Peyer's patch (tissue), 4 donors: ENCODE data around the gene DDX46. TPM values are rescaled to one million over a fixed set of nuclear protein-coding genes. Genes with fewer than 3 reads are reported as not detected.
A peak's percentile ranks its signal among the peaks of the same experiment; 100 is the strongest.
"Not testable (repeated sequence)": the region's sequence is repeated elsewhere in the genome, so short reads cannot be mapped to it uniquely, and the experiment has no call there.

Experiments
- DNase-seq, 3 donors: peaks; one replicate each; pipeline ENCODE4 v3.0.0-alpha.2; 2017 to 2019
- H3K27ac ChIP-seq, 4 donors: fragments of 200-600 bp; sonication (generic); one replicate each; pipeline ENCODE4 v1.5.1; 2016 to 2019
- H3K27me3 ChIP-seq, 2 donors: fragments of 200-600 bp; sonication (generic); one replicate each; pipeline ENCODE4 v1.5.1; 2019
- H3K36me3 ChIP-seq, 3 donors: fragments of 200-600 bp; sonication (generic); one replicate each; pipeline ENCODE4 v1.5.1; 2016 to 2019
- H3K4me1 ChIP-seq, 4 donors: fragments of 200-600 bp; sonication (generic); one replicate each; pipeline ENCODE4 v1.5.1; 2016 to 2019
- H3K4me3 ChIP-seq, 4 donors: fragments of 200-600 bp; sonication (generic); 1 replicate in 3 of 4; 2 replicates in 1 of 4; pipeline ENCODE4 v1.5.1; 2016 to 2019; ENCODE audit warnings: mild to moderate bottlenecking in 1 of 4
- H3K9me3 ChIP-seq, 4 donors: fragments of 200-600 bp; sonication (generic); one replicate each; pipeline ENCODE4 v1.5.1; 2016 to 2019; ENCODE audit warnings: mild to moderate bottlenecking in 1 of 4
- POLR2A ChIP-seq, 2 donors: fragments of 450-650 bp; IDR thresholded peaks; one replicate each; pipeline ENCODE4 v1.5.1; 2017; ENCODE audit warnings: antibody characterized with exemption in 2 of 2, mild to moderate bottlenecking in 2 of 2, moderate library complexity in 2 of 2
- total RNA-seq, 4 donors: library from RNA; depleted of rRNA; stranded (reverse); fragments of >200 nt; gene quantifications; one replicate each; pipeline ENCODE4 v1.1.0, GENCODE V29; 2016
- TF ChIP-seq, protein P1 (sequence below), 6 experiments: fragments of 450-650 bp in 4 of 6; fragments of 200-600 bp in 2 of 6; sonication (generic) in 1 of 6; IDR thresholded peaks; one replicate each; pipeline ENCODE4 v1.5.1; 2017 to 2019; ENCODE audit warnings: antibody characterized with exemption in 6 of 6, mild to moderate bottlenecking in 3 of 6, moderate library complexity in 1 of 6

DDX46 gene
- total RNA-seq, 4 donors from 2014 or later = 27.0 to 59.4 (median 41.8) TPM

DNA sequence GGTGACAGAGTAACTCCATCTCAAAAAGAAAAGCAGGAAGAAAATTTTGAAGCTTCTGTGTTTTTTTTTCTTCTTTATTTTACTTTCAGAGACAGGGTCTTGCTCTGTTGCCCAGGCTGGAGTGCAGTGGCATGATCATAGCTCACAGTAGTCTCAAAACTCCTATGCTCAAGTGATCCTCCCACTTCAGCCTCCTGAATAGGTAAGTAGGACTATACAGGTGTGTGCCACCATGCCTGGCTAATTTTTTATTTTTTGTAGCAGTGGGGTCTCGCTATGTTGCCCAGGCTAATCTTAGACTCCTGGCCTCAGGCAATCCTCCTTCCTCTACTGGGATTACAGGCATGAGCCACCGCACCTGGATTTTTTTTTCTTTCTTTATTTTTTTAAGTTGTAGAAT is 77.0 kb downstream of the DDX46 start:
- TF ChIP-seq POLR2A (IDR thresholded peaks at IDR 0.05) = no peak
- TF ChIP-seq, protein P1, sequence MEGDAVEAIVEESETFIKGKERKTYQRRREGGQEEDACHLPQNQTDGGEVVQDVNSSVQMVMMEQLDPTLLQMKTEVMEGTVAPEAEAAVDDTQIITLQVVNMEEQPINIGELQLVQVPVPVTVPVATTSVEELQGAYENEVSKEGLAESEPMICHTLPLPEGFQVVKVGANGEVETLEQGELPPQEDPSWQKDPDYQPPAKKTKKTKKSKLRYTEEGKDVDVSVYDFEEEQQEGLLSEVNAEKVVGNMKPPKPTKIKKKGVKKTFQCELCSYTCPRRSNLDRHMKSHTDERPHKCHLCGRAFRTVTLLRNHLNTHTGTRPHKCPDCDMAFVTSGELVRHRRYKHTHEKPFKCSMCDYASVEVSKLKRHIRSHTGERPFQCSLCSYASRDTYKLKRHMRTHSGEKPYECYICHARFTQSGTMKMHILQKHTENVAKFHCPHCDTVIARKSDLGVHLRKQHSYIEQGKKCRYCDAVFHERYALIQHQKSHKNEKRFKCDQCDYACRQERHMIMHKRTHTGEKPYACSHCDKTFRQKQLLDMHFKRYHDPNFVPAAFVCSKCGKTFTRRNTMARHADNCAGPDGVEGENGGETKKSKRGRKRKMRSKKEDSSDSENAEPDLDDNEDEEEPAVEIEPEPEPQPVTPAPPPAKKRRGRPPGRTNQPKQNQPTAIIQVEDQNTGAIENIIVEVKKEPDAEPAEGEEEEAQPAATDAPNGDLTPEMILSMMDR (IDR thresholded peaks at IDR 0.05) = no peak
- H3K27ac ChIP-seq = no peak overlapping the region
- DNase-seq = no peak
- H3K4me1 ChIP-seq = peaks cover 0 to 7% (median 0%) of the 10 kb centered on the region in 4 donors
- no peak overlapping the region for H3K4me3 ChIP-seq
- peaks cover 0 to 17% (median 0%) of the 10 kb centered on the region in 3 donors for H3K36me3 ChIP-seq
- no peaks in the 10 kb centered on the region for H3K27me3 ChIP-seq
- no peaks in the 10 kb centered on the region for H3K9me3 ChIP-seq

DNA sequence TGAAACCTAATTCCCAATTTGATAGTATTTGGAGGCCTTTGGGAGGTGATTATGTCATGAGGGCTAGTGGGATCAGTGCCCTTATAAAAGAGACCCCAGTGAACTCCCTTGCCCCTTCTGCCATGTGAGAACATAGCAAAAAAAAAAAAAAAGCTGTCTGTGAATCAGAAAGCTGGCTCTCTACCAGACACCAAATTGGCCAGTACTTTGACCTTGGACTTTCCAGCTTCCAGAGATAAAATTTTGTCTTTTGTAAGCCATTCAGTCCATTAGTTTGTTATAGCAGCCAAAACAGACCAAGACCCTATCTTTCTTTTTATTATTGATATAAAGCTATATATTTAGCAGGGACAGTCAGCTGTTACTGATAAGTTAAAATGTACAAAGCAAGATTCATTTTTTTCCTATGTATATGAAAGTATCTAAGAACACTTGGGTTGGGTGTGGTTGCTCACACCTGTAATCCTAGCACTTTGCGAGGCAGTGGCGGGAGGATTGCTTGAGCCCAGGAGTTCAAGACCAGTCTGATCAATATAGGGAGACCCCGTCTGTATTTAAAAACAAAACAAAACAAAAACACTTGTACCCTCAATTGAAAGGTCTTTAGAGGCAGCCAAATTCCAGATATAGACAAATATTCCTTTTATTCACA is 79.1 kb downstream of the DDX46 start:
- Histone ChIP-seq H3K9me3 (no peaks in the 10 kb centered on the region), H3K4me3 (no peak overlapping the region), H3K4me1 (peaks cover 0 to 7% (median 0%) of the 10 kb centered on the region in 4 donors), H3K27me3 (no peaks in the 10 kb centered on the region), H3K36me3 (peaks cover 0 to 9% (median 0%) of the 10 kb centered on the region in 3 donors), H3K27ac (peak overlapping the region in 1 of 4 donors; percentile 13)
- DNase-seq = no peak
- TF ChIP-seq POLR2A (IDR thresholded peaks at IDR 0.05) = no peak
- TF ChIP-seq, protein P1 (IDR thresholded peaks at IDR 0.05) = no peak

DNA sequence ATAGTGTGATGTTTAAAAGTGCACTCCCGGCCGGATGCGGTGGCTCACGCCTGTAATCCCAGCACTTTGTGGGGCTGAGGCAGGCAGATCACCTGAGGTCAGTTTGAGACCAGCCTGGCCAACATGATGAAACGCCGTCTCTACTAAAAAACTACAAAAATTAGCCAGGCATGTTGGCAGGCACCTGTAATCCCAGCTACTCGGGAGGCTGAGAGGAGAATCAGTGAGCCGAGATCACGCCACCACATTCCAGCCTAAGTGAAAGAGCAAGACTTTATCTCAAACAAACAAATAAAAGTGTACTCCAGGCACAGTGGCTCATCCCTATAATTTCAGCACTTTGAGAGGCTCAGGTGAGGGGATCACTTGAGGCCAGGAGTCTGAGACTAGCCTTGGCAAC is 79.8 kb downstream of the DDX46 start:
- H3K27ac ChIP-seq = peak overlapping the region in 1 of 4 donors; percentile 13
- not testable (repeated sequence) for H3K27me3 ChIP-seq, H3K4me3 ChIP-seq, H3K9me3 ChIP-seq, DNase-seq, H3K4me1 ChIP-seq, H3K36me3 ChIP-seq

GRCh38 chr5:134840811-134841210 is 82.2 kb downstream of the DDX46 start:
- Histone ChIP-seq H3K27ac (no peak overlapping the region), H3K4me1 (peaks cover 0 to 8% (median 6%) of the 10 kb centered on the region in 4 donors), H3K27me3 (no peaks in the 10 kb centered on the region), H3K9me3 (no peaks in the 10 kb centered on the region), H3K4me3 (no peak overlapping the region), H3K36me3 (peaks cover 0 to 5% (median 0%) of the 10 kb centered on the region in 3 donors)
- no peak for DNase-seq
- TF ChIP-seq, protein P1 (IDR thresholded peaks at IDR 0.05) = no peak
- TF ChIP-seq POLR2A (IDR thresholded peaks at IDR 0.05) = no peak

DNA sequence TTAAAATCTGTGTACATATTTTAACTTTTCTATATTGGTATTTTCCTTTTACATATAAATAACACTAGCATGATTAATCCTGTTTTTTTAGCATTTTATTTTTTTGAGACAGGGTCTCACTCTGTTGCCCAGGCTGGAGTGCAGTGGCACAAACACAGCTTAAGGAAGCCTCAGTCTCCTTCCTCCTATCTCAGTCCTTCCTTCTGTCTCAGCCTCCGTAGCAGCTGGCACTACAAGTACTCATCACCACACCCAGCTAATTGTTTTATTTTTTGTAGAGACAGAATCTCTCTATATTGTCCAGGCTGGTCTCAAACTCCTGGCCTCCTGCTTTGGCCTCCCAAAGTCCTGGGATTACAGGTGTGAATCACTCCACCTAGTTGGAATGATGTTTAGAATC is 85.7 kb downstream of the DDX46 start:
- peaks cover 0 to 10% (median 0%) of the 10 kb centered on the region in 3 donors for H3K36me3 ChIP-seq
- TF ChIP-seq, protein P1 (IDR thresholded peaks at IDR 0.05) = no peak
- no peak for TF ChIP-seq POLR2A (IDR thresholded peaks at IDR 0.05)
- no peak overlapping the region for H3K27ac ChIP-seq
- H3K27me3 ChIP-seq = no peaks in the 10 kb centered on the region
- no peak for DNase-seq
- no peak overlapping the region for H3K4me3 ChIP-seq
- H3K9me3 ChIP-seq = no peaks in the 10 kb centered on the region
- H3K4me1 ChIP-seq = peaks cover 0 to 27% (median 7%) of the 10 kb centered on the region in 4 donors

GRCh38 chr5:134845335-134845851 is 86.8 kb downstream of the DDX46 start:
- Histone ChIP-seq H3K36me3 (peaks cover 0 to 14% (median 0%) of the 10 kb centered on the region in 3 donors), H3K9me3 (no peaks in the 10 kb centered on the region), H3K4me3 (peak overlapping the region; percentile 89 to 93 (median 92)), H3K27ac (peak overlapping the region; percentile 94 to 99 (median 97)), H3K4me1 (peaks cover 0 to 39% (median 7%) of the 10 kb centered on the region in 4 donors), H3K27me3 (no peaks in the 10 kb centered on the region)
- TF ChIP-seq POLR2A (IDR thresholded peaks at IDR 0.05) = no peak
- TF ChIP-seq, protein P1 (IDR thresholded peaks at IDR 0.05) = no peak
- DNase-seq = no peak
